OCI-LY1 (cell line): ENCODE data around the gene MYL6B.

ENCODE experiments used
- H2AFZ ChIP-seq: fragments of 200-600 bp; sonication (generic), shearing (Covaris generic); 2 replicates; pipeline ENCODE4 v1.6.0; 2014; ENCODE audit warnings: antibody characterized with exemption, mild to moderate bottlenecking, low read length
- H3F3A ChIP-seq: fragments of 200-600 bp; sonication (generic), shearing (Covaris generic); 2 replicates; pipeline ENCODE4 v1.6.0; 2014; ENCODE audit warnings: mild to moderate bottlenecking, antibody characterized with exemption, low read length, moderate library complexity; ENCODE audit not compliant: insufficient read depth
- H3K27ac ChIP-seq: fragments of 200-600 bp; sonication (generic); 2 replicates; pipeline ENCODE4 v1.5.1; 2014; ENCODE audit warnings: low read length, mixed run types, mild to moderate bottlenecking, low read depth; ENCODE audit not compliant: poor library complexity, severe bottlenecking
- H3K27me3 ChIP-seq: fragments of 200-600 bp; sonication (generic); 2 replicates; pipeline ENCODE4 v1.6.0; 2014; ENCODE audit warnings: antibody characterized with exemption, mild to moderate bottlenecking, low read length, moderate library complexity; ENCODE audit not compliant: insufficient read depth
- H3K36me3 ChIP-seq: fragments of 200-600 bp; sonication (generic); 2 replicates; pipeline ENCODE4 v1.6.1; 2014; ENCODE audit warnings: mild to moderate bottlenecking, antibody characterized with exemption, low read length, moderate library complexity, mixed read lengths; ENCODE audit not compliant: insufficient read depth
- H3K4me1 ChIP-seq: fragments of 200-600 bp; sonication (generic); 2 replicates; pipeline ENCODE4 v1.5.1; 2014; ENCODE audit warnings: mild to moderate bottlenecking, low read length, moderate library complexity; ENCODE audit not compliant: insufficient read depth, severe bottlenecking
- H3K4me2 ChIP-seq: fragments of 200-600 bp; sonication (generic), shearing (Covaris generic); 2 replicates; pipeline ENCODE4 v1.6.1; 2014; ENCODE audit warnings: low read length
- H3K4me3 ChIP-seq: fragments of 200-600 bp; sonication (generic); 2 replicates; pipeline ENCODE4 v1.5.1; 2014; ENCODE audit warnings: low read length, low read depth, mild to moderate bottlenecking, mixed read lengths; ENCODE audit not compliant: poor library complexity, severe bottlenecking
- H3K79me2 ChIP-seq: fragments of 200-600 bp; shearing (Covaris generic); 2 replicates; pipeline ENCODE4 v1.6.1; 2016; ENCODE audit warnings: mixed run types, low read length, mixed read lengths; ENCODE audit not compliant: insufficient read depth
- H3K9ac ChIP-seq: fragments of 200-600 bp; sonication (generic), shearing (Covaris generic); 2 replicates; pipeline ENCODE4 v1.6.1; 2014; ENCODE audit warnings: mild to moderate bottlenecking, low read length, mixed read lengths
- H3K9me2 ChIP-seq: fragments of 200-600 bp; sonication (generic), shearing (Covaris generic); 2 replicates; pipeline ENCODE4 v1.6.1; 2014; ENCODE audit warnings: low read depth, mild to moderate bottlenecking, low read length, mixed read lengths
- H3K9me3 ChIP-seq: fragments of 200-600 bp; shearing (Covaris generic); 2 replicates; pipeline ENCODE4 v1.6.1; 2014; ENCODE audit warnings: low read length, mixed read lengths
- H4K20me1 ChIP-seq: fragments of 200-600 bp; sonication (generic), shearing (Covaris generic); 2 replicates; pipeline ENCODE4 v1.6.0; 2016; ENCODE audit warnings: mild to moderate bottlenecking, low read length; ENCODE audit not compliant: insufficient read depth
- CTCF ChIP-seq: fragments of 200-600 bp; sonication (generic), shearing (Covaris generic); IDR thresholded peaks from 2 replicates; pipeline ENCODE4 v1.5.1; 2017; ENCODE audit warnings: mild to moderate bottlenecking, antibody characterized with exemption, low read length, moderate library complexity, mixed read lengths
- EZH2 ChIP-seq: fragments of 200-600 bp; sonication (generic), shearing (Covaris generic); IDR thresholded peaks from 2 replicates; pipeline ENCODE4 v1.8.0; 2017; ENCODE audit warnings: borderline replicate concordance, mixed run types, mild to moderate bottlenecking, antibody characterized with exemption, low read length, moderate library complexity, mixed read lengths

Gene MYL6B

GRCh38 chr12:56162468-56163290 lies 10.3 kb downstream of the MYL6B start:
- no peaks in the 10 kb centered on the region for H3K9me3 ChIP-seq
- H3K9ac ChIP-seq = no peak overlapping the region
- no peaks in the 10 kb centered on the region for H3K27me3 ChIP-seq
- H3K79me2 ChIP-seq = peaks cover 13% of the 10 kb centered on the region
- H3K36me3 ChIP-seq = peaks cover 83% of the 10 kb centered on the region
- H3K27ac ChIP-seq = no peak overlapping the region
- H4K20me1 ChIP-seq = no peaks in the 10 kb centered on the region
- H3K4me1 ChIP-seq = peaks cover 31% of the 10 kb centered on the region
- no peaks in the 10 kb centered on the region for H3K9me2 ChIP-seq
- no peak for TF ChIP-seq CTCF
- TF ChIP-seq EZH2 = no peak
- H3F3A ChIP-seq = no peaks in the 10 kb centered on the region
- H3K4me3 ChIP-seq = no peak overlapping the region
- H2AFZ ChIP-seq = no peak overlapping the region
- no peak overlapping the region for H3K4me2 ChIP-seq

- TF ChIP-seq CTCF (no peak), EZH2 (no peak)
- Histone ChIP-seq H3K4me3 (no peak overlapping the region), H3K4me2 (no peak overlapping the region), H3K36me3 (peaks cover 89% of the 10 kb centered on the region), H3K9me2 (no peaks in the 10 kb centered on the region), H3K27me3 (no peaks in the 10 kb centered on the region), H2AFZ (no peak overlapping the region), H3K9ac (no peak overlapping the region), H4K20me1 (no peaks in the 10 kb centered on the region), H3K9me3 (no peaks in the 10 kb centered on the region), H3K4me1 (peaks cover 30% of the 10 kb centered on the region), H3K27ac (no peak overlapping the region), H3F3A (no peaks in the 10 kb centered on the region), H3K79me2 (peaks cover 8% of the 10 kb centered on the region)
These were observed 11.4 kb downstream of the MYL6B start for GRCh38 chr12:56163533-56164344.

- Histone ChIP-seq H4K20me1 (no peaks in the 10 kb centered on the region), H3K27me3 (no peaks in the 10 kb centered on the region)
- TF ChIP-seq CTCF = no peak
- no peak for TF ChIP-seq EZH2
These were observed 11.9 kb downstream of the MYL6B start for GRCh38 chr12:56164345-56164729.

More at GRCh38 chr12:56164345-56164729, 11.9 kb downstream of the MYL6B start:
- Histone ChIP-seq H3K4me2 (no peak overlapping the region), H3K36me3 (peaks cover 90% of the 10 kb centered on the region), H3K27ac (no peak overlapping the region), H3K9me2 (no peaks in the 10 kb centered on the region), H3K79me2 (peaks cover 2% of the 10 kb centered on the region), H3K9ac (no peak overlapping the region), H3F3A (no peaks in the 10 kb centered on the region), H3K4me1 (peaks cover 25% of the 10 kb centered on the region), H3K4me3 (no peak overlapping the region), H2AFZ (no peak overlapping the region), H3K9me3 (no peaks in the 10 kb centered on the region)
